Retinal pigment epithelial cell (primary cell): ENCODE data around the gene UBE3C.

Experiments
- DNase-seq: peaks from one replicate; pipeline ENCODE4 v3.0.0-alpha.2; 2010; ENCODE audit warnings: low read depth
- H3K4me3 ChIP-seq: 2 replicates; pipeline ENCODE4 v1.5.1; 2011; ENCODE audit warnings: mild to moderate bottlenecking, low read length, control low read depth, moderate library complexity
- CTCF ChIP-seq: conservative IDR thresholded peaks from 2 replicates; pipeline ENCODE4 v1.5.1; 2011; ENCODE audit warnings: low read depth, low read length, control low read depth, inconsistent platforms

Gene UBE3C

GRCh38 chr7:157220916-157221569, 82.3 kb downstream of the UBE3C start:
- no peak overlapping the region for H3K4me3 ChIP-seq
- TF ChIP-seq CTCF, result no peak
- no peak for DNase-seq

GRCh38 chr7:157222687-157223086, 84.0 kb downstream of the UBE3C start:
- DNase-seq, result no peak
- no peak overlapping the region for H3K4me3 ChIP-seq
- no peak for TF ChIP-seq CTCF

GRCh38 chr7:157224627-157225026, 85.9 kb downstream of the UBE3C start:
- DNase-seq, result peak; percentile 12
- no peak overlapping the region for H3K4me3 ChIP-seq
- peak; percentile 19 for TF ChIP-seq CTCF

- peak; percentile 59 for TF ChIP-seq CTCF
- DNase-seq, result no peak
- no peak overlapping the region for H3K4me3 ChIP-seq
Measured at GRCh38 chr7:157228864-157229422, 90.2 kb downstream of the UBE3C start.

- H3K4me3 ChIP-seq, result no peak overlapping the region
- DNase-seq, result no peak
- no peak for TF ChIP-seq CTCF
Measured at GRCh38 chr7:157233677-157234076, 95.0 kb downstream of the UBE3C start.

GRCh38 chr7:157234271-157234670, 95.5 kb downstream of the UBE3C start:
- no peak overlapping the region for H3K4me3 ChIP-seq
- DNase-seq, result no peak
- TF ChIP-seq CTCF, result no peak
